Activated naive CD8-positive, alpha-beta T cell (primary cell): ENCODE results near the gene SUGP1.

ENCODE experiments used
- H3K27ac Mint-ChIP-seq: one replicate; pipeline ENCODE4 v1.8.0; 2021; ENCODE audit warnings: mixed read lengths
- H3K27me3 Mint-ChIP-seq: one replicate; pipeline ENCODE4 v1.8.0; 2021; ENCODE audit warnings: mixed read lengths
- H3K36me3 Mint-ChIP-seq: one replicate; pipeline ENCODE4 v1.8.0; 2021; ENCODE audit warnings: mixed read lengths
- H3K4me1 Mint-ChIP-seq: one replicate; pipeline ENCODE4 v1.8.0; 2021; ENCODE audit warnings: low read depth, mixed read lengths
- H3K4me3 Mint-ChIP-seq: one replicate; pipeline ENCODE4 v1.8.0; 2021; ENCODE audit warnings: mild to moderate bottlenecking, mixed read lengths
- H3K9me3 Mint-ChIP-seq: one replicate; pipeline ENCODE4 v1.8.0; 2021; ENCODE audit warnings: low read depth, mixed read lengths

Gene SUGP1

GRCh38 chr19:19329126-19329525 lies 8.8 kb upstream of the SUGP1 start:
- Mint-ChIP-seq H3K4me3 (peak overlapping the region; percentile 21), H3K9me3 (no peaks in the 10 kb centered on the region), H3K36me3 (no peaks in the 10 kb centered on the region), H3K27ac (peak overlapping the region; percentile 74), H3K4me1 (peaks cover 30% of the 10 kb centered on the region), H3K27me3 (no peaks in the 10 kb centered on the region)

GRCh38 chr19:19327672-19328071 lies 7.4 kb upstream of the SUGP1 start:
- Mint-ChIP-seq H3K4me1 (peaks cover 37% of the 10 kb centered on the region), H3K4me3 (no peak overlapping the region), H3K27ac (peak overlapping the region; percentile 35), H3K27me3 (no peaks in the 10 kb centered on the region), H3K9me3 (no peaks in the 10 kb centered on the region), H3K36me3 (no peaks in the 10 kb centered on the region)

- Mint-ChIP-seq H3K27ac (peak overlapping the region; percentile 18), H3K9me3 (no peaks in the 10 kb centered on the region), H3K4me1 (peaks cover 49% of the 10 kb centered on the region), H3K4me3 (peak overlapping the region; percentile 2), H3K36me3 (no peaks in the 10 kb centered on the region), H3K27me3 (no peaks in the 10 kb centered on the region)
These were observed 3.9 kb upstream of the SUGP1 start for GRCh38 chr19:19324059-19324770.

- no peaks in the 10 kb centered on the region for H3K9me3 Mint-ChIP-seq
- peak overlapping the region; percentile 85 for H3K27ac Mint-ChIP-seq
- peak overlapping the region; percentile 97 for H3K4me3 Mint-ChIP-seq
- no peaks in the 10 kb centered on the region for H3K27me3 Mint-ChIP-seq
- no peaks in the 10 kb centered on the region for H3K36me3 Mint-ChIP-seq
- H3K4me1 Mint-ChIP-seq = peaks cover 51% of the 10 kb centered on the region
These were observed 850 bp upstream of the SUGP1 start for GRCh38 chr19:19321141-19321577.

- Mint-ChIP-seq H3K36me3 (peaks cover 2% of the 10 kb centered on the region), H3K27ac (peak overlapping the region; percentile 99), H3K4me1 (peaks cover 45% of the 10 kb centered on the region), H3K27me3 (no peaks in the 10 kb centered on the region), H3K4me3 (peak overlapping the region; percentile 97), H3K9me3 (no peaks in the 10 kb centered on the region)
These were observed 463 bp downstream of the SUGP1 start for GRCh38 chr19:19319732-19320360.

GRCh38 chr19:19316082-19316481 lies 4.2 kb downstream of the SUGP1 start:
- Mint-ChIP-seq H3K4me3 (no peak overlapping the region), H3K27ac (no peak overlapping the region), H3K9me3 (no peaks in the 10 kb centered on the region), H3K36me3 (peaks cover 2% of the 10 kb centered on the region), H3K4me1 (peaks cover 25% of the 10 kb centered on the region), H3K27me3 (no peaks in the 10 kb centered on the region)

GRCh38 chr19:19315444-19315843 lies 4.9 kb downstream of the SUGP1 start:
- Mint-ChIP-seq H3K4me3 (no peak overlapping the region), H3K36me3 (peaks cover 2% of the 10 kb centered on the region)

GRCh38 chr19:19308373-19308772 lies 11.9 kb downstream of the SUGP1 start:
- Mint-ChIP-seq H3K36me3 (no peaks in the 10 kb centered on the region), H3K27ac (no peak overlapping the region), H3K4me1 (peaks cover 4% of the 10 kb centered on the region), H3K27me3 (no peaks in the 10 kb centered on the region), H3K4me3 (no peak overlapping the region), H3K9me3 (no peaks in the 10 kb centered on the region)

More at GRCh38 chr19:19315444-19315843, 4.9 kb downstream of the SUGP1 start:
- Mint-ChIP-seq H3K4me1 (peaks cover 25% of the 10 kb centered on the region), H3K27me3 (no peaks in the 10 kb centered on the region), H3K27ac (no peak overlapping the region), H3K9me3 (no peaks in the 10 kb centered on the region)

- H3K4me1 Mint-ChIP-seq = no peaks in the 10 kb centered on the region
- no peak overlapping the region for H3K27ac Mint-ChIP-seq
- H3K4me3 Mint-ChIP-seq = no peak overlapping the region
- H3K27me3 Mint-ChIP-seq = no peaks in the 10 kb centered on the region
- H3K9me3 Mint-ChIP-seq = no peaks in the 10 kb centered on the region
- no peaks in the 10 kb centered on the region for H3K36me3 Mint-ChIP-seq
These were observed 14.1 kb downstream of the SUGP1 start for GRCh38 chr19:19306191-19306590.

- H3K9me3 Mint-ChIP-seq = no peaks in the 10 kb centered on the region
- no peaks in the 10 kb centered on the region for H3K27me3 Mint-ChIP-seq
- no peaks in the 10 kb centered on the region for H3K36me3 Mint-ChIP-seq
- no peak overlapping the region for H3K27ac Mint-ChIP-seq
- H3K4me3 Mint-ChIP-seq = no peak overlapping the region
- H3K4me1 Mint-ChIP-seq = no peaks in the 10 kb centered on the region
These were observed 14.6 kb downstream of the SUGP1 start for GRCh38 chr19:19305696-19306095.

- H3K9me3 Mint-ChIP-seq = no peaks in the 10 kb centered on the region
- H3K4me1 Mint-ChIP-seq = no peaks in the 10 kb centered on the region
- no peaks in the 10 kb centered on the region for H3K36me3 Mint-ChIP-seq
- no peak overlapping the region for H3K4me3 Mint-ChIP-seq
- no peaks in the 10 kb centered on the region for H3K27me3 Mint-ChIP-seq
- H3K27ac Mint-ChIP-seq = no peak overlapping the region
These were observed 15.2 kb downstream of the SUGP1 start for GRCh38 chr19:19305066-19305465.

- H3K9me3 Mint-ChIP-seq = no peaks in the 10 kb centered on the region
- no peak overlapping the region for H3K27ac Mint-ChIP-seq
- no peaks in the 10 kb centered on the region for H3K4me1 Mint-ChIP-seq
- H3K36me3 Mint-ChIP-seq = no peaks in the 10 kb centered on the region
- H3K27me3 Mint-ChIP-seq = no peaks in the 10 kb centered on the region
- H3K4me3 Mint-ChIP-seq = no peak overlapping the region
These were observed 15.9 kb downstream of the SUGP1 start for GRCh38 chr19:19304186-19304965.

- no peaks in the 10 kb centered on the region for H3K9me3 Mint-ChIP-seq
These were observed 16.9 kb downstream of the SUGP1 start for GRCh38 chr19:19303411-19303810.

GRCh38 chr19:19300613-19301012 lies 19.7 kb downstream of the SUGP1 start:
- H3K27me3 Mint-ChIP-seq = no peaks in the 10 kb centered on the region
- peaks cover 2% of the 10 kb centered on the region for H3K36me3 Mint-ChIP-seq

More at GRCh38 chr19:19303411-19303810, 16.9 kb downstream of the SUGP1 start:
- Mint-ChIP-seq H3K36me3 (peaks cover under 1% of the 10 kb centered on the region), H3K4me3 (no peak overlapping the region), H3K27me3 (no peaks in the 10 kb centered on the region), H3K4me1 (no peaks in the 10 kb centered on the region), H3K27ac (no peak overlapping the region)

GRCh38 chr19:19297759-19298158 lies 22.6 kb downstream of the SUGP1 start:
- H3K9me3 Mint-ChIP-seq = no peaks in the 10 kb centered on the region
- no peak overlapping the region for H3K4me3 Mint-ChIP-seq
- no peaks in the 10 kb centered on the region for H3K27me3 Mint-ChIP-seq
- peaks cover 6% of the 10 kb centered on the region for H3K36me3 Mint-ChIP-seq
- no peaks in the 10 kb centered on the region for H3K4me1 Mint-ChIP-seq
- peak overlapping the region; percentile 50 for H3K27ac Mint-ChIP-seq

More at GRCh38 chr19:19300613-19301012, 19.7 kb downstream of the SUGP1 start:
- no peaks in the 10 kb centered on the region for H3K9me3 Mint-ChIP-seq
- no peak overlapping the region for H3K4me3 Mint-ChIP-seq
- no peaks in the 10 kb centered on the region for H3K4me1 Mint-ChIP-seq
- no peak overlapping the region for H3K27ac Mint-ChIP-seq
